Endothelial cell of umbilical vein (primary cell): ENCODE results near the gene MAPK8. TPM values are rescaled to one million over a fixed set of nuclear protein-coding genes. Genes with fewer than 3 reads are reported as not detected.

Experiments
- BruUV-seq: library from RNA; stranded (reverse); fragments of 400-500 nt; replicated peaks from 2 replicates; lab custom pipeline; 2021; lab: Mats Ljungman, UMichigan
- CTCF ChIA-PET: fragments of 300-600, 350-600 bp; sonication (Branson Sonifier 250); formaldehyde crosslinking; loops from one replicate; lab custom pipeline; 2021; ENCODE audit warnings: antibody characterized with exemption, inconsistent platforms; lab: Charles Lee
- POLR2A ChIA-PET: fragments of 300-600, 350-600 bp; sonication (Branson Sonifier 250); formaldehyde crosslinking; loops from one replicate; lab custom pipeline; 2021; ENCODE audit warnings: antibody characterized with exemption, inconsistent platforms; lab: Charles Lee
- DNase-seq: peaks from one replicate; pipeline ENCODE4 v3.0.0-alpha.2; 2011; ENCODE audit warnings: low read depth, low spot score
- FAIRE-seq: peaks from 2 replicates; lab custom pipeline; 2011; peaks lifted over from hg19 to GRCh38; lab: Jason Lieb, UNC
- H2AFZ ChIP-seq: 2 replicates; pipeline ENCODE4 v1.6.0; 2012; ENCODE audit warnings: low read depth, low read length, control low read depth, inconsistent platforms
- H3K27ac ChIP-seq: 2 replicates; pipeline ENCODE4 v1.5.1; 2011; ENCODE audit warnings: low read depth, mild to moderate bottlenecking, control low read depth, low read length, moderate library complexity; ENCODE audit not compliant: insufficient read depth
- H3K27me3 ChIP-seq, 2 experiments: 2 replicates each; pipeline versions ENCODE4 v1.6.0 to v1.6.1; 2011; ENCODE audit warnings: low read length in 2 of 2, mixed read lengths in 1 of 2; ENCODE audit not compliant: control insufficient read depth in 2 of 2, insufficient read depth in 2 of 2
- H3K36me3 ChIP-seq, 2 experiments: 2 replicates in 1 of 2; 3 replicates in 1 of 2; pipeline ENCODE4 v1.5.1; 2011; ENCODE audit warnings: low read length in 2 of 2, mild to moderate bottlenecking in 1 of 2, moderate library complexity in 1 of 2; ENCODE audit not compliant: control insufficient read depth in 2 of 2, insufficient read depth in 2 of 2; ENCODE audit errors: extremely low read depth in 1 of 2
- H3K4me1 ChIP-seq: 3 replicates; pipeline ENCODE4 v1.5.1; 2011; ENCODE audit warnings: mild to moderate bottlenecking, low read length; ENCODE audit not compliant: control insufficient read depth, insufficient read depth; ENCODE audit errors: extremely low read depth
- H3K4me2 ChIP-seq: 2 replicates; pipeline ENCODE4 v1.6.1; 2011; ENCODE audit warnings: low read length, control low read depth, mixed read lengths; ENCODE audit not compliant: insufficient read depth
- H3K4me3 ChIP-seq, 3 experiments: fragments of 200-600 bp in 1 of 3; sonication (generic), shearing (Covaris generic) in 1 of 3; replicated peaks in 1 of 3; 2 replicates each; pipeline ENCODE4 v1.5.1; 2011 to 2016; ENCODE audit warnings: control low read depth in 3 of 3, low read length in 3 of 3, mild to moderate bottlenecking in 2 of 3, inconsistent platforms in 1 of 3, low read depth in 1 of 3, moderate library complexity in 1 of 3; ENCODE audit not compliant: insufficient read depth in 1 of 3
- H3K79me2 ChIP-seq: 2 replicates; pipeline ENCODE4 v1.6.0; 2012; ENCODE audit warnings: low read length, inconsistent platforms; ENCODE audit not compliant: control insufficient read depth, insufficient read depth
- H3K9ac ChIP-seq: replicated peaks from 2 replicates; pipeline ENCODE3; 2011; ENCODE audit warnings: low read length, control low read depth; ENCODE audit not compliant: insufficient read depth; ENCODE audit errors: extremely low read depth
- H3K9me1 ChIP-seq: replicated peaks from 3 replicates; pipeline ENCODE4 v1.6.0; 2011; ENCODE audit warnings: mild to moderate bottlenecking, low read length; ENCODE audit not compliant: control insufficient read depth, insufficient read depth; ENCODE audit errors: extremely low read depth
- H3K9me3 ChIP-seq: replicated peaks from 2 replicates; pipeline ENCODE4 v1.5.1; 2012; ENCODE audit warnings: low read length, inconsistent platforms; ENCODE audit not compliant: control insufficient read depth, insufficient read depth
- H4K20me1 ChIP-seq: replicated peaks from 2 replicates; pipeline ENCODE3; 2011; ENCODE audit warnings: mild to moderate bottlenecking, low read length; ENCODE audit not compliant: control insufficient read depth, insufficient read depth; ENCODE audit errors: extremely low read depth
- CTCF ChIP-seq, 2 donors: IDR thresholded peaks; 1 replicate in 1 of 2; 2 replicates in 1 of 2; pipeline ENCODE4 v1.5.1; 2011; ENCODE audit warnings: low read length in 2 of 2, mild to moderate bottlenecking in 2 of 2, moderate library complexity in 2 of 2, control low read depth in 1 of 2, inconsistent platforms in 1 of 2, low read depth in 1 of 2; ENCODE audit not compliant: insufficient read depth in 1 of 2; ENCODE audit errors: extremely low read depth in 1 of 2
- EZH2 ChIP-seq: IDR thresholded peaks from 2 replicates; pipeline ENCODE4 v1.6.1; 2012; ENCODE audit warnings: borderline replicate concordance, low read depth, mild to moderate bottlenecking, moderate library complexity, low read length, inconsistent platforms; ENCODE audit not compliant: severe bottlenecking
- FOS ChIP-seq: IDR thresholded peaks from 2 replicates; pipeline ENCODE4 v1.6.1; 2011; ENCODE audit warnings: mild to moderate bottlenecking, low read length, moderate library complexity, borderline replicate concordance; ENCODE audit not compliant: insufficient read depth
- GATA2 ChIP-seq: IDR thresholded peaks from 2 replicates; pipeline ENCODE4 v1.7.0; 2011; ENCODE audit warnings: low read depth, mild to moderate bottlenecking, moderate library complexity, mixed read lengths, low read length; ENCODE audit not compliant: insufficient read length, insufficient read depth
- MAX ChIP-seq: IDR thresholded peaks from 2 replicates; pipeline ENCODE4 v1.6.1; 2011; ENCODE audit not compliant: insufficient read depth, insufficient read length
- dilution Hi-C: fragments of 300-500 bp; cut with MboI; formaldehyde crosslinking; loops from one replicate; pipeline ENCODE4 v1.15.0; 2019; ENCODE audit warnings: low sequenced_read_pairs; ENCODE audit not compliant: extremely low pct_ligation_motif_present
- intact Hi-C: fragments of 100-400 bp; cut with micrococcal nuclease; formaldehyde crosslinking; loops from one replicate; pipeline ENCODE4 v1.10.0; 2022
- polyA plus RNA-seq, 4 experiments: library from polyadenylated mRNA; depleted of rRNA in 3 of 4; stranded (reverse) in 3 of 4; unstranded in 1 of 4; fragments of >200 nt; gene quantifications; 2 replicates each; pipeline versions ENCODE4 v1.2.1 to v1.2.3, GENCODE V29; 2011 to 2012; ENCODE audit warnings: missing spikeins in 1 of 4
- total RNA-seq: library from RNA; stranded (reverse); gene quantifications from 2 replicates; pipeline ENCODE4 v1.2.3, GENCODE V29; 2021

The MAPK8 gene
- total and polyA plus RNA-seq, 2 donors (not counting 3 experiments of a cell fraction or from before 2014, with no cell fraction given), result 25.3 to 56.2 TPM

GRCh38 chr10:48404646-48405045, 98.2 kb downstream of the MAPK8 start:
- POLR2A ChIA-PET, result no interaction called here
- intact Hi-C loops (no loop called here), dilution Hi-C loops (no loop called here)
- no TSS peak for BruUV-seq
- no peak overlapping the region for H3K4me2 ChIP-seq
- H3K79me2 ChIP-seq, result peaks cover under 1% of the 10 kb centered on the region
- CTCF ChIA-PET, result interaction anchor here (0.8 kb wide), 1 partner anchor 40 kb away, joined by 4 read pairs; no protein-coding TSS in a partner anchor
- H3K4me3 ChIP-seq, result no peak overlapping the region
- no peak overlapping the region for H2AFZ ChIP-seq
- H3K36me3 ChIP-seq, result no peaks in the 10 kb centered on the region
- no peaks in the 10 kb centered on the region for H4K20me1 ChIP-seq
- H3K27ac ChIP-seq, result no peak overlapping the region
- H3K4me1 ChIP-seq, result peaks cover 20% of the 10 kb centered on the region
- no peaks in the 10 kb centered on the region for H3K9me1 ChIP-seq
- no peak for FAIRE-seq
- H3K9ac ChIP-seq, result no peak overlapping the region
- H3K27me3 ChIP-seq, result no peaks in the 10 kb centered on the region
- DNase-seq, result no peak
- TF ChIP-seq EZH2 (no peak), FOS (no peak), GATA2 (no peak), CTCF (IDR thresholded peaks at IDR 0.05; ENCODE audit: extremely low read depth in 1 of 2, insufficient read depth in 1 of 2, low read depth in 1 of 2, low read length in 2 of 2) (no peak)
- no peaks in the 10 kb centered on the region for H3K9me3 ChIP-seq

GRCh38 chr10:48406204-48406603, 99.7 kb downstream of the MAPK8 start:
- H3K9me3 ChIP-seq, result no peaks in the 10 kb centered on the region
- no TSS peak for BruUV-seq
- intact Hi-C loops (no loop called here), dilution Hi-C loops (no loop called here)
- peaks cover 9% of the 10 kb centered on the region for H3K4me1 ChIP-seq
- FAIRE-seq (no peak), DNase-seq (no peak)
- H3K9ac ChIP-seq, result no peak overlapping the region
- H3K27ac ChIP-seq, result no peak overlapping the region
- CTCF ChIA-PET, result interaction anchor here (0.7 to 1.6 kb wide), 3 partner anchors 15 to 42 kb away, joined by 3 to 4 read pairs (median 4); no protein-coding TSS in a partner anchor
- H3K4me2 ChIP-seq, result no peak overlapping the region
- H2AFZ ChIP-seq, result no peak overlapping the region
- no peaks in the 10 kb centered on the region for H3K27me3 ChIP-seq
- H3K36me3 ChIP-seq, result no peaks in the 10 kb centered on the region
- H4K20me1 ChIP-seq, result no peaks in the 10 kb centered on the region
- POLR2A ChIA-PET, result no interaction called here
- H3K9me1 ChIP-seq, result no peaks in the 10 kb centered on the region
- H3K4me3 ChIP-seq, result no peak overlapping the region
- H3K79me2 ChIP-seq, result no peaks in the 10 kb centered on the region
- TF ChIP-seq GATA2 (peak; percentile 25), MAX (no peak)
